A172 (cell line): ENCODE data around the gene ZMYND8. TPM values are rescaled to one million over a fixed set of nuclear protein-coding genes. Genes with fewer than 3 reads are reported as not detected.
"Not testable (repeated sequence)": the region's sequence is repeated elsewhere in the genome, so short reads cannot be mapped to it uniquely, and the experiment has no call there.

Source experiments
- DNase-seq: peaks from one replicate; pipeline ENCODE4 v3.0.0-alpha.2; 2015; ENCODE audit warnings: low spot score
- total RNA-seq: library from RNA; depleted of rRNA; stranded (reverse); fragments of >200 nt; shearing (Covaris generic); gene quantifications from 2 replicates; pipeline ENCODE4 v1.2.3, GENCODE V29; 2014

Gene ZMYND8
- total RNA-seq, 1 experiment from 2014 or later = 22.1 TPM

DNA sequence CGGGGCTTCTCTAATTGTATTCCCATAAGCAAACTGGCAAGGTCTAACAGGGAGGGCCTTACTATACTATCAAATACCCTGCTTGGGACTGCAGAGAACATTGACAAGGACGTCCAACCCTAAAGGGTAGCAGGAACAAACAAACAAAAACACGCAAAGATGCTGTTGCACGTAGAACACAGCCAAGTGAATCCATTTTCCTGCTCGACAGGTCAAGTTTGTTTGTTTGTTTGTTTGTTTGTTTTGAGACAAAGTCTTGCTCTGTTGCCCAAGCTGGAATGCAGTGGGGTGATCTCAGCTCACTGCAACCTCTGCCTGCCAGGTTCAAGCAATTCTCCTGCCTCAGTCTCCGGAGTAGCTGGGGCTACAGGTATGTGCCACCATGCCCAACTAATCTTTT, 91.3 kb downstream of the ZMYND8 start:
- DNase-seq = no peak

DNA sequence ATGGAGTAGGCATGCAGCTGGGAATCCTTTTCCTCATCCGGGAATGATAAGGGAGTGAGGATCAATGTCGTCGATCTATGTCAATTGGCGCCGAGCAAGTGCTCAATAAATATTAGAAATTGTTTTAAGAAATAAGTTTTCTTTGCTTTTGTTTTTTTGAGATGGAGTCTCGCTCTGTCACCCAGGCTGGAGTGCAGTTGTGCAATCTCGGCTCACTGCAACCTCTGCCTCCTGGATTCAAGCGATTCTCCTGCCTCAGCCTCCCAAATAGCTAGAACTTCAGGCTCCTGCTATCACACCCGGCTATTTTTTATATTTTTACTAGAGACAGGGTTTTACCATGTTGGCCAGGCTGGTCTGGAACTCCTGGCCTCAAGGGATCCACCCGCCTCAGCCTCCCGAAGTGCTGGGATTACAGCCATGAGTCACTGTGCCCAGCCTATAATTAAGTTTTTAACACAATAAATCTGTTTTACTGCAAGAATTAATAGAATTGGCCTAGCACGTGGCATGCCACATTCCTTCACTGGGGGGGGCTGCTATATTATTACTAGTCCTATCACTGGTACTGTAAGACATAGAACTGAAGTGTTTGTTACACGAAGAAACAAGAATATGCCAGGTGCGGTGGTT, 92.2 kb downstream of the ZMYND8 start:
- not testable (repeated sequence) for DNase-seq

DNA sequence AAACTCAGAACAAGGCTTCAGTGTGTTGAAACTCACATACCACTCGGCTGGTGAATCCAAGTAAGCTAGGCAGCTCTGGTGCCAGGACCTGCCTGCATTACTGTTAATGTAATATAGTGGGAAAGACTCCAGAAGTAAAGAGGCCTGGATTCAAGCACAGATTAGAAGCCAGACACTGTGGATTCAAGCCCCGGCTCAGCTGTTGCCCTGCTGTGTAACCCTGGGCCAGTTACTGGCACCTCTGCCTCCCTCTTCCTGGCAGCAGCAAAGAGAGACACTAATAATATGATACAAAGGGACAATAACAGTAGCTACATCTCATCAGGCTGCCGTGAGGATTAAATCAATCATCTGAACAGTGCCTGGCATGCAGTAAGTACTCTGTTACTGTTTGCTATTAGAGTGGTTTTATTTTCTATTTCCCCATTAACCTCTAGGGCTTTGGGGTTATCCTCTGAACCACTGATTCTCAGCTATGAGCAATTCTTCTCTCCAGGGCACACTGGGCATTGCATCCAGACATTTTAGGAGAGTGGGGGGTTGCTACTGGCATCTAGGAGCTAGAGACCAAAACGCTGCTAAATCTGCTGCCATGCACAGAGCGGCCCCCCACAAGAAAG, 92.9 kb downstream of the ZMYND8 start:
- DNase-seq = no peak

DNA sequence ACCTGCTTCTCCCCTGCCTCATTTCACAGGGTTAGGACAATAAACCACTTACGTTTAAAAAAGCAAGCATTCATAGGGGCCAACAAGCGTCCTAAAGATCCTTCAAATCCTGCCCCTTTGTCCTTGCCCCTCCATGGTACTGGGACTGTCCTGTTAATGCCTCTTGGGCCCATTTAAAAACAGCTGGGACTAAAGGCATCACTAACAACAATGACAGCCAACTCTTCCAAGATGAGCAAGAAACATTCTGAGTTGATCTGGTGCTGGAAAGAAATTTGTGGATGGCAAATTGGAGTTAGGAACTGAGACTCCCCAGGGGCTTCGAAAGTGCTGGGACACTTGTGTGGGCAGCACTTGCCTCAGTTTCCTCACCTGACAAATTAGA, 93.4 kb downstream of the ZMYND8 start:
- no peak for DNase-seq

DNA sequence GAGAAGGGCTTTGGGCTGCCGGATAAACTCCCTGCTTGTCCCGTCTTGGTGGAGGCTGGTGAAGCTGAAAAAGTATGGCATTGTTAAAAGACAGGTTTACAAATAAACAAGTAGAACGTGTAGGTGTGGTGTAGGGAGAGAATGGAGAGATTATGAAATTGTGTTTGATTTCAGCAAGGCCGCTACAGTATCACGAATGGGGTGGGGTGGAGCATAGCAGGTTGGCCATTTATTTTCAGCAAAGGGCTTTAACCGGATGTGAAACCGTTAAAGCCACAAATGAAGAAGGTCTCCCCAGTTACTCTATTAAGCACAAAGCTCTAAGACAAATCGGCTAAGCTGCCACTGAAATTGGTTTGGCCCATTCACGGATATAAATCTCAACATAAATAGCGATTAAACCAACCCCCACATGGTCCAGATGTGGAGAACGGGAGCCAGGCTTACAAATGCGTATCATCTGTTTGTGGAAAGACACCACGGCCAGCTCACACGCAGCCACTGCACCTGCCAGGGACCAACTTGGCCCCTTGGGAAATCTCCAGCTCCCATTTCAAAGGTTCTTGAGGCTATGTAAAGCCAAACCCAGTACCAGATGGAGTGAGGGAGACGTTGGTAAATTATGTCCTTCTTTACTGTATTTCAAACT, 94.0 kb downstream of the ZMYND8 start:
- no peak for DNase-seq

DNA sequence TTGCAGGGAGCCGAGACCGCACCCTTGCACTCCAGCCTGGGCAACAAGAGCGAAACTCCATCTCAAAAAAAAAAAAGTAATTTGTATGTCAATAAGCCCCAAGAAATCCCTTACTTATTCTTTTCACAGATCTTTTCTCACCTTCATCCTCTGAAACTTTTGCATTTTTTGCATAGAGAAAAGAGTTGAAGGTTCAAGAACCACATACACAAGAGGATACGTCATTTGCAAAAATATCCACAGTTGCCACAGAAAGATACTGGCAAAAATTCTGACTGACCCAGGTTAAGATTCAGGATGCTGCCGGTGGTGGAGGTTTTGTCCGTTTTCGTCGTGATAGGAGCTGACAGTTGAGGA, 94.5 kb downstream of the ZMYND8 start:
- DNase-seq = no peak

DNA sequence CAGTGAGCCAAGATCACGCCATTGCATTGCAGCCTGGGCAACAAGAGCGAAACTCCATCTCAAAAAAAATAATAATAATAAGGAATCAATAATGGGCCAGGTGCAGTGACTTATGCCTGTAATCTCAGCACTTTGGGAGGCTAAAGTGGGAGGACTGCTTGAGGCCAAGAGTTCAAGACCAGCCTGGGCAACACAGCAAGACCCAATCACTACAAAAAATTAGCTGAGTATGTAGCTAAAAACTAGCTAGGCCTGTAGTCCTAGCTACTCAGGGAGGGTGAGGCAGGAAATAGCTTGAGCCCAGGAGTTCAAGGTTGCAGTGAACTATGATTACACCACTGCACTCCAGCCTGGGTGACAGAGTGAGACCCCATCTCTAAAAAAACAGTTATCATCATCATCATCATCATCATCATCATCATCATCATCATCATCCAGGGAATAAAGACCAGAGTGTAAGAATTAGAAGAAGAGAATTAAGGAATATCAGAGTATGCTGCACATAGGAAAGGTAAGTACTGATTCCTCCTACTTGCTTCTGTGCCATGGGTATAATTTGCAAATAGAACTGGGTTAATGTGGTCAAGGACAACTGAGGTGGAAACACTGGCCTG, 95.2 kb downstream of the ZMYND8 start:
- DNase-seq = not testable (repeated sequence)

DNA sequence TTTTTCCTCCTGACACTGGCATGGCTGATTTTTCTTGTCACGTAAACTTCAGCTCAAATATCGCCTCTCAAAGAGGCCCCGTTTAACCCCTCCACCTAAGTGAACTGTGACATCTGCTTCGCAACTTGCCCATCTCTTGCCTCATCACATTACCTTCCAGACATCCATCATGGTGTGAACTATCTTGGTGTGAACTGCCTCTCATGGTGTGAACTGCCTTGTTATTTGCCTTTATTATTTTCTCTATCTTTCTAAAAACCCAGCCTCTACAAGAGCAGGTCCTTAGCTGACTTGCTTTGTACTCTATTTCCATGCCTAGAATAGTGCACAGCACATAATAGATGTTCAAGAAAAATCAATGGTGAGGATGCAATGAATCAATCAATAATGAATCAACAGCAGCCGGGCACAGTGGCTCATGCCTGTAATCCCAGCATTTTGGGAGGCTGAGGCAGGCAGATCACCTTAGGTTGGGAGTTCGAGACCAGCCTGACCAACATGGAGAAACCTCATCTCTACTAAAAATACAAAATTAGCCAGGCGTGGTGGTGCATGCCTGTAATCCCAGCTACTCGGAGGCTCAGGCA, 95.9 kb downstream of the ZMYND8 start:
- DNase-seq = not testable (repeated sequence)

DNA sequence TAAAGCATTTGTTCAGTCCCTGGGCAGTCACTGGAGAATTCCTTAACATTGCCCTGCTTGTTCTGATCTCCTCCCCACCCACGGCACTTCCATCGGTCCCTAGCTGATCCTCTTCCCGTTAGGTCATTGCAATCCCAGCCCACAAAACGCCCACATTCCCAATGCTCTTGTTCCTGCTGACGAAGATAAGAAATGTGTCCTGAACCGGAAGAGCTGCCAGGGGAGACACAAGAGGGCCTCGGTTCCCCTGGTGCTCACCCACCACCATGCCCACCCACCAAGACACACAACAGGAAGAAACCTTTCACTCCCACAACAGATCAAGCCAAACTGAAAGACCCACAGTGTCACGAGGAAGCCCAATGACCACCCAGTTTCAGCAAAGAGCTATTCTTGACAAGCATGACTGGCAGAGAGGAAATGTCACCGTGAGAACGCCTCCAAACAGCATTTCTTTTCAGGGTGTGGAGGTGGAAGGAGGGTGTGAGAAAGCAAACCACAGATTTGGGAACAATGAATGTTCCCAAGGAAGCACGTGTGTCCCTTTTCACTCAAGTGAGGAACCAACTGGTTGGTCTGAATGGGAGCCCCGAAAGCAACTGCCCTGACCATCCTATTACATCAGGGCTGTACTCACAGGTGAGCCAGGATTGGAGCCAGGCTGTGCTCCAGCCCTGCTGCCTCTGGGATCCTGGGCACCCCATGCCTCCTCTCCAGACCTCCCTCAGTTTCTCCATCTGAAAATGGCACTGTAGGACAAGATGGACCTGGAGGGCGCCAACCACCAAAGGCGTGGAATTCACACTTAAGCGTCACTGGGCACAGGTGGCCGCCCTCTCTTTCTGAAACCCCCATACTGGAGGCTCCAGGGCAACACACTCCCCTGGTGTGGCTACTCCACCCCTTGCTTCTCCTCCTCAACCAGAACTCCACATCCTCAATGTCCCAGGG, 97.5 kb downstream of the ZMYND8 start:
- DNase-seq = peak; percentile 25

DNA sequence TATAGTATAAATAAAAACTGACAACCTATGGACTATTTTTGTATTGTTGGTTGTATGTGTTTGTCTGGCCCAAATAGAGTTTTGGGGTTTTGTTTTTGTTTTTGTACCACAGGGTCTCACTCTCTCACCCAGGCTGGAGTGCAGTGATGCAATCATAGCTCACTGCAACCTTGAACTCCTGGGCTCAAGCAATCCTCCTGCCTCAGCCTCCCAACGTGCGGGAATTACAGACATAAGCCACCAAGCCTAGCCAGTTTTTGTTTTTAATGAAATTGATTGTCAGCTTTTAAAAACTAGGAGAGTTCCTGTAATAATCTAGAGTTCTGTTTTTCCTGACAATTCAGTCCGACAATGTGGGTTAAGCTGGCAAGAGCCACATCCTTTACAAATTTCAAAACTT, 98.7 kb downstream of the ZMYND8 start:
- DNase-seq = no peak

DNA sequence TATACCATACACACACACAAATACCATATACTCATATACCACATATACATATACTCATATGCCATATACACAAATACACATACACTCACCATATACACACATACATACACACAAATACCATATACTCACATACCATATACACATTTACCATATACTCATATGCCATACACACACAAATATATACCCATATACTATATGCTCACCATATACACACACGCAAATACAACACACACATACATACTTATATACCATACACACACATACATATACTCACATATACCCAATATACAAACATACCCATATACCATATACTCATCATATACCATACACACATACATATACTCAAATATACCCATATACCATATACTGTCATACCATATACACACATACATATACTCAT, 99.2 kb downstream of the ZMYND8 start:
- DNase-seq = no peak

DNA sequence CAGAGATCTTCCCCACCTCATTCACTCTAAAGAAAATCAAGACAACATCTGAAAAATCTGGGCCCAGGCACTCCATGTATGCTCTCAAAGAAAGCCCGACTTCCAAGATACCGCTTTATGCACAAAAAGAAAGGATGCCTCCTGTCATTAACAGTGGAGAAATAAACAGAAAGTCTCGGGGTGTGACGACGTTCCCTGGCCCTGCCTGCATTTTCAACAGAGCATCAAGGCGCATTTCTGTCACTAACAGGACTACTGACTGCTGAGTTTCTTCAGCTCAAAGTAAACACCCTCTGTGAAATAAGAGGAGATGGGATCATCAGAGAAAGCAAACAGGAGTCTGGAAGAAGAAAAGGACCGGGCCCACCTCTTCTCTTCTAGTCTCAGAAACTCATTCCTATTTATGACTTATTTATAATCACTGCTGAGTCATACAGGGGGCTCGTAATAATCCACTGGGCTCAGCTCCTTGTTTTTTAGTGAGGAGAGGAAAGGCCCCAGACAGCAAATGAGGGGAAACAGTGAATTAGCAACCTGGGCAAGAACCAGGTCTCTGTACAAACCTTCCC, 99.7 kb downstream of the ZMYND8 start:
- DNase-seq = no peak

DNA sequence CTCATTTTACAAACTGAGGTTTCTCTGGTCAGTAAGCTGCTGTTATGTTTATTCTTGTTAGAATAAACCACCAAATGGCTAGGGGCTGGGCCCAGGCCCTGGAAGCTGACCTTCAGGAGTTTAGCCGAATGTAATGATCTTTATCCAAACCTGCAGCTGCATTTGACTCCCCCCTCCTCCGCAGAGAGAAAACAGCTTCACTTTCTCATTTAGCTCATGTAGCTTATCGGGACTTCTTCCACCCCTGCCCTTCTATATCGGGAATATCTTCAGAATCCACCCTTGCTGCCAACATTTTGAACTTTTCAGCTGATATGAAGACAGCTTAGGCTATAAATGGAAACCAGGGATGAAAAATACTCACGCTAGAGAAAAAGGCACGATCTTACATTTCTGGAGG, 102.6 kb downstream of the ZMYND8 start:
- no peak for DNase-seq

DNA sequence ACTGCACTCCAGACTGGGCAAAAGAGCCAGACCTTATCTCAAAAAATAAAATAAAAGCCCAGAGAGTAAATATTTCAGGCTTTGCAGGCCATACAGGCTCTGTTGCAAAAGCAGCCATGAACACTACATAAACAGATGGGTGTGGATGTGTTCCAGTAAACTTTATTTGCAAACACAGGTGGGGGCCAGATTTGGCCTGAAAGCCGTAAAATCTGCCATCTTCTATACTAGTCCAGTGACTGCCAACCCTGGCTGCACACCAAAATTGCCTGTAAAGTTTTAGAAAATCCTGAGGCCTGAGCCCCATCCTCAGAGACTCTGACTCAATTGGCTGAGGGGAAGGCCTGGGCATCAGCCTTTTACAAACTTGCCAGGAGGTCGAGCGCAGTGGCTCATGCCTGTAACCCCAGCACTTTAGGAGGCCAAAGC, 103.6 kb downstream of the ZMYND8 start:
- DNase-seq = no peak

DNA sequence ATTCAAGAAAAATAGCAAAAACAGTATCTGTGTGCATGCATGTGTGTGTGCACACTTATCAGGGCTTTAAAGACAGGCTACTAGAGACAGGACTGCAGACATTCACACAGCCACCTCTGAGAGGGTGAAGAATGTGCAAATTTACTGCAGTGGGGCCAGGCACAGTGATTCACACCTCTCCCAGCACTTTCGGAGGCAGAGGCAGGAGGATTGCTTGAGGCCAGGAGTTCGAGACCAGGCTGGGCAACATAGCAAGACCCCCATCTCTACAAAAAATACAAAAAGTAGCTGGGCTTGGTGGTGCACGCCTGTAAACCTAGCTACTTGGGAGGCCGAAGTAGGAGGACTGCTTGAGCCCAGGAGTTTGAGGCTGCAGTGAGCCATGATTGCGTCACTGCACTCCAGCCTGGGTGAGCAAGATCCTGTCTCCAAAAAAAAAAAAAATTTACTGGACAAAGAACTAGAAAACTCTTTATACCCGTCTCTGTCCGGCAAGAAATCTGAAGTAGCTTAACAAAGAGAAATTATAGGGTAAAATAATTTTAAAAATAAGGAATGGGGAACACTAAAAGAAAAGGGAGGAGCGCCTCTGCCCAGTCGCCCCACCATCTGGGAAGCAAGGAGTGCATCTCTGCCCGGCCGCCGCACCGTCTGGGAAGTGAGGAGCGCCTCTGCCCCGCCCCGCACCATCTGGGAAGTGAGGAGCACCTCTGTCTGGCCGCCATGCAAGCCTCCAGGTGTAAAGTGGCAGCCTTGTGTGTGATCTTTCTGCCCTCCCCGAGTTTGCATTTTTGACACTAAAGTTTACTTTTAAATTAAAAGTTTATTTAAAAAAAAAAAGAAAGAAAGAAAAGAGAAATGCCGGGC, 105.1 kb downstream of the ZMYND8 start:
- DNase-seq = no peak

DNA sequence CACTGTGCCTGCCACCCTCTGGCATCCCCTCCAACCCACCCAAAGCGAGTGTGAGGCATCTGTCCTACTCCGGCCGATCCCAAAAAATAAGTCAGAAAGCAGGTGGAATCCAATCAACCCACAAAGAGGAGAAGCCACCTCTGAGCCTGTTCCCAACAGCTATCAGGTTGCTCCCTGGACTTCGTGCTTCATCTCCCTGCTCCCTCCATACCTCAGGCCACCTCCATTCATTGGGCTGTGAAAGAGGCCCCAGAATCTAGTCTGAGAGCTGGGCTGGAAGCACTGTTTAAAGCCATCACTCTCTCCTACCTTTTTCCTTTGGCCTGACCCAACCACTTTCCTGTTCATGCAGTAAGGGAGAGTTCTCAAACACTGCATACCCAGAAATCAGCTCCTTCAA, 106.1 kb downstream of the ZMYND8 start:
- DNase-seq = no peak

DNA sequence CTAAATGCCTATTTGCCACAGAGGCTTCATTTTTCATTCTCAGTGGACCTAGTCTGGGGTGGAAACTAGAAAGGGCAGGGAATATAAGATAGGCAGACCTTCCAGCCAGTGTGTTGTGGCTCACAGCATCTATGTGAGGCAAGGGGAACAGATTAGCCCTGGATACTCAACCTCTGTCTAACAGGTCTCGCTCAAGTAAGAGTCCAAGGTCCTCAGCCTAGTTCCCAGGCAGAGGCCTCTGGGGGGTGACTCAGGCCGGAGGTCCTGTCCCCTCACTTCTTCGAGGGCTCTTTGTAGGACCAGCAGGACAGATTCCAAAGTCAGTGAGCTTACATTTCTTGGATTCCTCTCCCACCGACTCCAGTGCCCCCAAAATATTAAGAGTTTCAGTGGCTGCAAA, 106.6 kb downstream of the ZMYND8 start:
- no peak for DNase-seq

DNA sequence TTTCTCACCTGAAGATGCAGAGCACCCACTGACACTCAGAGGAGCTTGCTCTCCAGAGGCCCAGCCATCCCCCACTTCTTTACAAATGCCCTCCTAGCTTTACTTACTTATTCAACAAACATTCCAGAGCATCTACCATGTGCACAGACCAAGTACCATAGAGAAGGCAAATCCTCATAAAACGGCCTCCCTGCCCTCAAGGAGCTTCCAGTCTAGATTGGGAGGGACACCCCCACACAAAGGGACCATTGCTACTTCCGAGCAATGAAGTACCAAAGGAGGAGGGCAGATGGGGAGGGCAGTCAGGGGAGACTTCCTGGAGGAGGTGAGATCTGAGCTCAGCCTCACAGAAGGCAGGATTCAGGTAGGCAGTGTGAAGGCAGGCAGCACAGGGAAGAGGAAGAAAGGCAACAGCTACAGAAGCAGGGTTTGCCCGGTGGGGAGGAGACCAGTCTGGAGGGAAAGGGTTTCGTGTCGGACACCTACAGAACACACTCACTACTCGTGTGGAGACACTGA, 108.0 kb downstream of the ZMYND8 start:
- DNase-seq = no peak

DNA sequence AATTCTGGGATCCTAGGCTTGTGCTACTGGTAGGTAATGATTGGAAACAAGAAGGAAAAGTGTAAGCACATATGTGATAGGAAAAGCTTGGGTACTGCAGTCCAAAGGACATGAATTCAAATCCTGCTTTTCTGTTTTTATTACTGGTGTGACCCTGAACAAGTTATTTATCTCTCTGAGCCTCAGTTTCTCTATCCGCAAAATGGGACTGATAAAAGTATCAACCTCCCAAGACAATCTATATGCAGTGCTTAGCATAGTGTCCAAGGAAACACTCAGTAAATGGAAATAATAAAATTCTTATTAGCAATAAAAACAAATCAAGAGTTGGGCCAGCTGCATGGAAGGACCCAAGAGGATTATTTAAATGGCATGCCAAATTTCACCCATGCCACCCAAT, 108.5 kb downstream of the ZMYND8 start:
- DNase-seq = no peak
